KMS-11 (cell line): ENCODE data around the gene PROCR.
A peak's percentile ranks its signal among the peaks of the same experiment; 100 is the strongest.

Source experiments
- H2AFZ ChIP-seq: fragments of 200-600 bp; sonication (generic); 2 replicates; pipeline ENCODE4 v1.6.1; 2016; ENCODE audit warnings: antibody characterized with exemption, mixed run types, low read depth
- H3K27ac ChIP-seq: fragments of 200-600 bp; sonication (generic); 2 replicates; pipeline ENCODE4 v1.6.1; 2016; ENCODE audit warnings: mild to moderate bottlenecking, mixed run types
- H3K27me3 ChIP-seq: fragments of 200-600 bp; sonication (generic); 2 replicates; pipeline ENCODE4 v1.6.1; 2017; ENCODE audit warnings: mild to moderate bottlenecking, low read depth, mixed run types, moderate library complexity; ENCODE audit not compliant: insufficient read depth
- H3K36me3 ChIP-seq: fragments of 200-600 bp; sonication (generic); 2 replicates; pipeline ENCODE4 v1.6.1; 2017; ENCODE audit warnings: mild to moderate bottlenecking, mixed run types; ENCODE audit not compliant: insufficient read depth
- H3K4me1 ChIP-seq: fragments of 200-600 bp; sonication (generic); 2 replicates; pipeline ENCODE4 v1.6.1; 2016; ENCODE audit warnings: mild to moderate bottlenecking, low read depth, mixed run types; ENCODE audit not compliant: poor library complexity, severe bottlenecking
- H3K4me2 ChIP-seq: fragments of 200-600 bp; sonication (generic); 2 replicates; pipeline ENCODE4 v1.7.0; 2016; ENCODE audit warnings: mild to moderate bottlenecking, mixed run types
- H3K4me3 ChIP-seq: fragments of 200-600 bp; sonication (generic); IDR thresholded peaks from 2 replicates; pipeline ENCODE4 v1.6.1; 2017; ENCODE audit warnings: low read depth, low read length, mixed read lengths; ENCODE audit not compliant: insufficient read depth
- H3K79me2 ChIP-seq: fragments of 200-600 bp; sonication (generic); 2 replicates; pipeline ENCODE4 v1.6.1; 2016; ENCODE audit warnings: low read depth, mixed run types; ENCODE audit not compliant: insufficient read depth
- H3K9ac ChIP-seq: fragments of 200-600 bp; sonication (generic); 2 replicates; pipeline ENCODE4 v1.6.1; 2016; ENCODE audit warnings: mild to moderate bottlenecking, mixed run types
- H4K20me1 ChIP-seq: fragments of 200-600 bp; sonication (generic); 2 replicates; pipeline ENCODE4 v1.6.1; 2016; ENCODE audit warnings: mild to moderate bottlenecking, mixed run types; ENCODE audit not compliant: insufficient read depth
- CTCF ChIP-seq: fragments of 200-600 bp; sonication (generic); conservative IDR thresholded peaks from 2 replicates; pipeline ENCODE4 v1.6.1; 2017; ENCODE audit warnings: low read depth, mild to moderate bottlenecking, antibody characterized with exemption, low read length, moderate library complexity, mixed read lengths

PROCR gene

DNA sequence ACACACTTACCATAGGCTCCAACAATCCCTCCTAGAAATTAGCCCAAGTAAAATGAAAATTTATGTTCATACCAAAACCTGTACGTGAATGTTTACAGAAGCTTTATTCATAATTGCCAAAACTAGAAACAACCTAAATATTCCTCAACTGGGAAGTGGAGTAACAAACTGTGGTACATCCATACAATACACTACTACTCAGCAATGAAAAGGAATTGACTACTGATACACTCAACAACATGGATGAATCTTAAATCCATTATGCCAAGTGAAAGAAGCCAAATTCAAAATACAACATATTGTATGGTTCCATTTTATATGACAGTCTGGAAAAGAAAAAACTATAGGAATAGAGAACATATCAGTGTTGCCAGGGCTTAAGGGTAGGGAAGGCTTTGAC is 34.9 kb downstream of the PROCR start:
- Histone ChIP-seq H3K36me3 (no peaks in the 10 kb centered on the region), H3K79me2 (no peaks in the 10 kb centered on the region), H2AFZ (no peak overlapping the region), H3K4me1 (no peaks in the 10 kb centered on the region), H3K4me3 (no peak overlapping the region), H3K9ac (no peak overlapping the region), H3K4me2 (no peak overlapping the region), H4K20me1 (no peaks in the 10 kb centered on the region), H3K27ac (no peak overlapping the region), H3K27me3 (no peaks in the 10 kb centered on the region)
- no peak for TF ChIP-seq CTCF

GRCh38 chr20:35207950-35208611 is 36.2 kb downstream of the PROCR start:
- Histone ChIP-seq H3K9ac (no peak overlapping the region), H4K20me1 (no peaks in the 10 kb centered on the region), H2AFZ (peak overlapping the region; percentile 32), H3K36me3 (no peaks in the 10 kb centered on the region), H3K27ac (no peak overlapping the region), H3K4me3 (no peak overlapping the region), H3K4me2 (no peak overlapping the region), H3K4me1 (no peaks in the 10 kb centered on the region), H3K27me3 (no peaks in the 10 kb centered on the region), H3K79me2 (no peaks in the 10 kb centered on the region)
- peak; percentile 90 for TF ChIP-seq CTCF

DNA sequence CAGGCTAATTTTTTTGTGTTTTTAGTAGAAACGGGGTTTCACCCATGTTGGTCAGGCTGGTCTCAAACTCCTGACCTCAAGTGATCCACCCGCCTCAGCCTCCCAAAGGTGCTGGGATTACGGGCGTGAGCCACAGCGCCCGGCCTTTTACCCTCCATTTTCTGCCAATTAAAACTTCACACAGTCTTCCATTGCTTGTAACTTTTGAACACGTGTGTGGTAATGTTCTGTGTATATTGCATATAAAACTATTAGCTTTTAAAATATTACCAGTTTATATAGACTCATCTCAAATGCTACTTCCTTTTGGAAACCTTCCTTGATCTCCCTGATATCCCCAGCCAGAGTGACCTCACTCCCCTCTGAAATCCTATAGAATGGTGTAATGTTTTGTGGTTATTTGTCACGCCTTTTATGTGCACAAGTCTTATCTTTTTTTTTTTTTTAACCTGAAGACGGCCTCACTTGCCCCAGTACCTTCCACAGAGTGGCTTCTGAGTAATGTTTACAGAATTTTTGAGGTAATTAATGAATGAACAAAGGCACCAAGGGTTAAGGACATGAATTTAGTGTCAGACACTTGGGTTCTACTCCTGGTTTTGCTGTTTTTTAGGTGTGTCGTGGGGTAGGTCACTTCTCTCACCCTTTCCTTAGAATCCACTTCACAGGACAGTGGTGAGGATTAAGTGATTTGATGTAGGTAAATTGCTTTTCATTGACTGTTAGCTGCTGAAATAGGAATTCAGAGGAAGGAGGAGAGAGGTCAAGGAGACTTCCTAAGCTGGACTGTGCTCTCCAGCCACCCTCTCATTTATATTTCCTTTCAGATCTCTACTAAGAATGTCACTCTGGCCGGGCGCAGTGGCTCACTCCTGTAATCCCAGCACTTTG is 43.4 kb downstream of the PROCR start:
- Histone ChIP-seq H4K20me1 (no peaks in the 10 kb centered on the region), H3K4me2 (no peak overlapping the region), H3K79me2 (no peaks in the 10 kb centered on the region), H2AFZ (no peak overlapping the region), H3K36me3 (no peaks in the 10 kb centered on the region), H3K27ac (no peak overlapping the region), H3K4me3 (no peak overlapping the region), H3K4me1 (no peaks in the 10 kb centered on the region), H3K9ac (no peak overlapping the region), H3K27me3 (no peaks in the 10 kb centered on the region)
- no peak for TF ChIP-seq CTCF

- Histone ChIP-seq H3K4me3 (no peak overlapping the region), H3K4me1 (no peaks in the 10 kb centered on the region), H3K27ac (no peak overlapping the region), H3K27me3 (no peaks in the 10 kb centered on the region), H3K4me2 (no peak overlapping the region), H3K36me3 (no peaks in the 10 kb centered on the region), H2AFZ (no peak overlapping the region), H3K9ac (no peak overlapping the region), H3K79me2 (no peaks in the 10 kb centered on the region), H4K20me1 (no peaks in the 10 kb centered on the region)
- no peak for TF ChIP-seq CTCF
Measured at GRCh38 chr20:35216541-35216940, 44.7 kb downstream of the PROCR start.
